ENCODE results near the gene KCNK3.

The KCNK3 gene

GRCh38 chr2:26670931-26671460 lies 21.5 kb upstream of the KCNK3 start:
- Histone ChIP-seq H3K4me3 (ENCODE audit: low read length) (no peak overlapping the region), H3K4me1 (ENCODE audit: insufficient read depth, low read length) (no peaks in the 10 kb centered on the region), H3K9me3 (ENCODE audit: low read length) (no peaks in the 10 kb centered on the region), H3K27me3 (ENCODE audit: insufficient read depth, low read length) (peaks cover 16% of the 10 kb centered on the region), H3K36me3 (ENCODE audit: insufficient read depth, low read length) (no peaks in the 10 kb centered on the region), H2AFZ (ENCODE audit: low read depth, low read length) (no peak overlapping the region)

- no peaks in the 10 kb centered on the region for H3K9me3 ChIP-seq (ENCODE audit: low read length)
- no peaks in the 10 kb centered on the region for H3K4me1 ChIP-seq (ENCODE audit: insufficient read depth, low read length)
- no peaks in the 10 kb centered on the region for H3K36me3 ChIP-seq (ENCODE audit: insufficient read depth, low read length)
- H3K4me3 ChIP-seq (ENCODE audit: low read length): no peak overlapping the region
- no peak overlapping the region for H2AFZ ChIP-seq (ENCODE audit: low read depth, low read length)
- peaks cover 17% of the 10 kb centered on the region for H3K27me3 ChIP-seq (ENCODE audit: insufficient read depth, low read length)
Measured at GRCh38 chr2:26671691-26672090, 20.8 kb upstream of the KCNK3 start.

GRCh38 chr2:26672112-26672817 lies 20.3 kb upstream of the KCNK3 start:
- H3K27me3 ChIP-seq (ENCODE audit: insufficient read depth, low read length): peaks cover 17% of the 10 kb centered on the region
- H3K4me1 ChIP-seq (ENCODE audit: insufficient read depth, low read length): no peaks in the 10 kb centered on the region
- H3K4me3 ChIP-seq (ENCODE audit: low read length): no peak overlapping the region
- peaks cover under 1% of the 10 kb centered on the region for H3K9me3 ChIP-seq (ENCODE audit: low read length)
- no peak overlapping the region for H2AFZ ChIP-seq (ENCODE audit: low read depth, low read length)
- no peaks in the 10 kb centered on the region for H3K36me3 ChIP-seq (ENCODE audit: insufficient read depth, low read length)

GRCh38 chr2:26672818-26673393 lies 19.6 kb upstream of the KCNK3 start:
- no peaks in the 10 kb centered on the region for H3K36me3 ChIP-seq (ENCODE audit: insufficient read depth, low read length)
- no peaks in the 10 kb centered on the region for H3K4me1 ChIP-seq (ENCODE audit: insufficient read depth, low read length)
- H2AFZ ChIP-seq (ENCODE audit: low read depth, low read length): no peak overlapping the region
- H3K4me3 ChIP-seq (ENCODE audit: low read length): no peak overlapping the region
- peaks cover 6% of the 10 kb centered on the region for H3K9me3 ChIP-seq (ENCODE audit: low read length)
- peaks cover 17% of the 10 kb centered on the region for H3K27me3 ChIP-seq (ENCODE audit: insufficient read depth, low read length)

- no peaks in the 10 kb centered on the region for H3K4me1 ChIP-seq (ENCODE audit: insufficient read depth, low read length)
- H3K27me3 ChIP-seq (ENCODE audit: insufficient read depth, low read length): peaks cover 19% of the 10 kb centered on the region
- H3K4me3 ChIP-seq (ENCODE audit: low read length): no peak overlapping the region
- peaks cover 6% of the 10 kb centered on the region for H3K9me3 ChIP-seq (ENCODE audit: low read length)
- H2AFZ ChIP-seq (ENCODE audit: low read depth, low read length): no peak overlapping the region
- H3K36me3 ChIP-seq (ENCODE audit: insufficient read depth, low read length): no peaks in the 10 kb centered on the region
Measured at GRCh38 chr2:26674002-26674751, 18.3 kb upstream of the KCNK3 start.

- no peaks in the 10 kb centered on the region for H3K4me1 ChIP-seq (ENCODE audit: insufficient read depth, low read length)
- peaks cover 6% of the 10 kb centered on the region for H3K9me3 ChIP-seq (ENCODE audit: low read length)
- no peak overlapping the region for H2AFZ ChIP-seq (ENCODE audit: low read depth, low read length)
- no peak overlapping the region for H3K4me3 ChIP-seq (ENCODE audit: low read length)
- H3K36me3 ChIP-seq (ENCODE audit: insufficient read depth, low read length): no peaks in the 10 kb centered on the region
- H3K27me3 ChIP-seq (ENCODE audit: insufficient read depth, low read length): peaks cover 21% of the 10 kb centered on the region
Measured at GRCh38 chr2:26674771-26675170, 17.8 kb upstream of the KCNK3 start.

GRCh38 chr2:26675651-26676255 lies 16.8 kb upstream of the KCNK3 start:
- peaks cover 17% of the 10 kb centered on the region for H3K27me3 ChIP-seq (ENCODE audit: insufficient read depth, low read length)

GRCh38 chr2:26678035-26678434 lies 14.5 kb upstream of the KCNK3 start:
- H3K9me3 ChIP-seq (ENCODE audit: low read length): peaks cover 8% of the 10 kb centered on the region
- H3K4me1 ChIP-seq (ENCODE audit: insufficient read depth, low read length): no peaks in the 10 kb centered on the region
- no peak overlapping the region for H3K4me3 ChIP-seq (ENCODE audit: low read length)
- no peak overlapping the region for H2AFZ ChIP-seq (ENCODE audit: low read depth, low read length)
- no peaks in the 10 kb centered on the region for H3K36me3 ChIP-seq (ENCODE audit: insufficient read depth, low read length)
- H3K27me3 ChIP-seq (ENCODE audit: insufficient read depth, low read length): peaks cover 15% of the 10 kb centered on the region

More at GRCh38 chr2:26675651-26676255, 16.8 kb upstream of the KCNK3 start:
- H3K4me1 ChIP-seq (ENCODE audit: insufficient read depth, low read length): no peaks in the 10 kb centered on the region
- no peak overlapping the region for H2AFZ ChIP-seq (ENCODE audit: low read depth, low read length)
- no peaks in the 10 kb centered on the region for H3K36me3 ChIP-seq (ENCODE audit: insufficient read depth, low read length)
- no peak overlapping the region for H3K4me3 ChIP-seq (ENCODE audit: low read length)
- peaks cover 6% of the 10 kb centered on the region for H3K9me3 ChIP-seq (ENCODE audit: low read length)

- no peak overlapping the region for H3K4me3 ChIP-seq (ENCODE audit: low read length)
- no peaks in the 10 kb centered on the region for H3K4me1 ChIP-seq (ENCODE audit: insufficient read depth, low read length)
- H2AFZ ChIP-seq (ENCODE audit: low read depth, low read length): no peak overlapping the region
- no peaks in the 10 kb centered on the region for H3K36me3 ChIP-seq (ENCODE audit: insufficient read depth, low read length)
- H3K9me3 ChIP-seq (ENCODE audit: low read length): peaks cover 8% of the 10 kb centered on the region
- H3K27me3 ChIP-seq (ENCODE audit: insufficient read depth, low read length): peaks cover 15% of the 10 kb centered on the region
Measured at GRCh38 chr2:26679867-26680266, 12.7 kb upstream of the KCNK3 start.

- Histone ChIP-seq H3K4me3 (ENCODE audit: low read length) (no peak overlapping the region), H3K4me1 (ENCODE audit: insufficient read depth, low read length) (peaks cover 8% of the 10 kb centered on the region), H2AFZ (ENCODE audit: low read depth, low read length) (no peak overlapping the region), H3K27me3 (ENCODE audit: insufficient read depth, low read length) (peaks cover 13% of the 10 kb centered on the region), H3K9me3 (ENCODE audit: low read length) (peaks cover 8% of the 10 kb centered on the region), H3K36me3 (ENCODE audit: insufficient read depth, low read length) (no peaks in the 10 kb centered on the region)
Measured at GRCh38 chr2:26681656-26682055, 10.9 kb upstream of the KCNK3 start.

GRCh38 chr2:26682155-26682554 lies 10.4 kb upstream of the KCNK3 start:
- peaks cover 8% of the 10 kb centered on the region for H3K4me1 ChIP-seq (ENCODE audit: insufficient read depth, low read length)
- no peaks in the 10 kb centered on the region for H3K36me3 ChIP-seq (ENCODE audit: insufficient read depth, low read length)
- H3K27me3 ChIP-seq (ENCODE audit: insufficient read depth, low read length): peaks cover 15% of the 10 kb centered on the region
- no peak overlapping the region for H3K4me3 ChIP-seq (ENCODE audit: low read length)
- peaks cover 8% of the 10 kb centered on the region for H3K9me3 ChIP-seq (ENCODE audit: low read length)
- no peak overlapping the region for H2AFZ ChIP-seq (ENCODE audit: low read depth, low read length)

- Histone ChIP-seq H3K4me3 (ENCODE audit: low read length) (no peak overlapping the region), H3K27me3 (ENCODE audit: insufficient read depth, low read length) (peaks cover 19% of the 10 kb centered on the region), H2AFZ (ENCODE audit: low read depth, low read length) (no peak overlapping the region), H3K4me1 (ENCODE audit: insufficient read depth, low read length) (peaks cover 16% of the 10 kb centered on the region), H3K36me3 (ENCODE audit: insufficient read depth, low read length) (no peaks in the 10 kb centered on the region), H3K9me3 (ENCODE audit: low read length) (peaks cover 2% of the 10 kb centered on the region)
Measured at GRCh38 chr2:26683583-26683982, 8.9 kb upstream of the KCNK3 start.

GRCh38 chr2:26685341-26685740 lies 7.2 kb upstream of the KCNK3 start:
- Histone ChIP-seq H3K9me3 (ENCODE audit: low read length) (peaks cover 2% of the 10 kb centered on the region), H3K4me1 (ENCODE audit: insufficient read depth, low read length) (peaks cover 16% of the 10 kb centered on the region), H3K4me3 (ENCODE audit: low read length) (no peak overlapping the region), H2AFZ (ENCODE audit: low read depth, low read length) (no peak overlapping the region), H3K27me3 (ENCODE audit: insufficient read depth, low read length) (peaks cover 18% of the 10 kb centered on the region), H3K36me3 (ENCODE audit: insufficient read depth, low read length) (no peaks in the 10 kb centered on the region)
